ENCODE results near the gene SRSF5.
A peak's percentile ranks its signal among the peaks of the same experiment; 100 is the strongest.
"Not testable (repeated sequence)": the region's sequence is repeated elsewhere in the genome, so short reads cannot be mapped to it uniquely, and the experiment has no call there.

Gene SRSF5

GRCh38 chr14:69808919-69809808, 42.2 kb downstream of the SRSF5 start:
- no peak for DNase-seq (ENCODE audit: low read depth in 2 of 2)

- no peak for DNase-seq (ENCODE audit: low read depth in 2 of 2)
These were observed 44.4 kb downstream of the SRSF5 start for GRCh38 chr14:69811227-69811867.

- DNase-seq (ENCODE audit: low read depth in 2 of 2), result no peak
These were observed 44.9 kb downstream of the SRSF5 start for GRCh38 chr14:69811868-69812252.

GRCh38 chr14:69812711-69813110, 45.8 kb downstream of the SRSF5 start:
- DNase-seq (ENCODE audit: low read depth in 2 of 2), result no peak

GRCh38 chr14:69813346-69813745, 46.4 kb downstream of the SRSF5 start:
- DNase-seq (ENCODE audit: low read depth in 2 of 2), result not testable (repeated sequence)

GRCh38 chr14:69814397-69814796, 47.5 kb downstream of the SRSF5 start:
- DNase-seq (ENCODE audit: low read depth in 2 of 2), result no peak

- no peak for DNase-seq (ENCODE audit: low read depth in 2 of 2)
These were observed 48.6 kb downstream of the SRSF5 start for GRCh38 chr14:69815556-69815955.

GRCh38 chr14:69816216-69816615, 49.3 kb downstream of the SRSF5 start:
- DNase-seq (ENCODE audit: low read depth in 2 of 2), result no peak

GRCh38 chr14:69818758-69819191, 51.8 kb downstream of the SRSF5 start:
- DNase-seq (ENCODE audit: low read depth in 2 of 2), result peak in 1 of 2 donors; percentile 72

GRCh38 chr14:69819607-69820006, 52.7 kb downstream of the SRSF5 start:
- DNase-seq (ENCODE audit: low read depth in 2 of 2), result no peak

GRCh38 chr14:69820991-69821390, 54.0 kb downstream of the SRSF5 start:
- no peak for DNase-seq (ENCODE audit: low read depth in 2 of 2)

Measured in activated CD4-positive, alpha-beta T cell treated with anti-CD3 and anti-CD28 coated beads for 24 hours (primary cell).